ENCODE measurements around the gene DMPK.

Gene DMPK

DNA sequence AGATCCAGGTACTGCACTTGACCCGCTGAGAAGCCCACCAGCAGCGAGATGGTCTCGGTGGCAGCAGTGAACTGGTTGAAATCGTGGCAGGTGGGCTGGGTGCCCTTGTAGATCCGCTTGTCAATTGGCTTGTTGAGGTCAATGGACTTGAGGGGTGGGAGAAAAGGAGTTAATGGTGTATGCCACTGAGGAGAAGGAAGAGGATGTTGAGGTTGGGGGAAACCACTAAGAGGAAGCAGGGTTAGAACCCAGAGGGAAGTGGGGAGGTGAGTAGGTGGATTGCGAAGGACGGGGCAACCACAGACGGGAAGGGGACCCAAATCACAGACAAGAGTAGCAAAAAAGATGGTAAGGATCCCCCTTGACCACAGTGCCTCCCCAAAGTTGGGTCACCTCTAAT, 8.7 kb upstream of the DMPK start:
- H3K79me1 ChIP-seq (ENCODE audit: low read length), result peaks cover 7% of the 10 kb centered on the region
- no peak overlapping the region for H3K4ac ChIP-seq (ENCODE audit: low read depth, low read length)
- no peak overlapping the region for H2AFZ ChIP-seq (ENCODE audit: insufficient read depth, low read length, poor library complexity)
- no peak overlapping the region for H2BK5ac ChIP-seq (ENCODE audit: low read depth, low read length, poor library complexity)
- H3K27ac ChIP-seq (ENCODE audit: low read depth, low read length), result no peak overlapping the region
- no CpG with 5 or more reads among the region's 8 CpGs for WGBS (ENCODE audit: extremely low coverage, insufficient coverage, insufficient read length)
- no peak overlapping the region for H3K14ac ChIP-seq (ENCODE audit: low read length)
- H3K4me3 ChIP-seq (ENCODE audit: low read depth, low read length), result no peak overlapping the region
- H3K36me3 ChIP-seq (ENCODE audit: control insufficient read depth in 1 of 2, insufficient read depth in 2 of 2, low read length in 2 of 2), result peaks cover 35 to 39% of the 10 kb centered on the region in 2 experiments
- no peak overlapping the region for H3K9ac ChIP-seq (ENCODE audit: low read length)
- no peaks in the 10 kb centered on the region for H3K9me3 ChIP-seq (ENCODE audit: insufficient read depth, low read depth, low read length)
- no peak overlapping the region for H2BK12ac ChIP-seq (ENCODE audit: low read length)
- H3K23ac ChIP-seq (ENCODE audit: low read length), result peak overlapping the region; percentile 38
- H2AK5ac ChIP-seq (ENCODE audit: low read length), result no peak overlapping the region
- peaks cover 9% of the 10 kb centered on the region for H3K79me2 ChIP-seq (ENCODE audit: control insufficient read depth, insufficient read depth, low read length, poor library complexity)
- H3K4me1 ChIP-seq (ENCODE audit: control insufficient read depth in 1 of 2, insufficient read depth in 2 of 2, low read length in 2 of 2), result peaks cover 3 to 11% of the 10 kb centered on the region in 2 experiments
- no peak overlapping the region for H4K8ac ChIP-seq (ENCODE audit: low read depth, low read length)
- peak overlapping the region; percentile 55 for H3K18ac ChIP-seq (ENCODE audit: low read length)
- no peak for DNase-seq
- H4K91ac ChIP-seq (ENCODE audit: low read depth, low read length), result no peak overlapping the region
- no peak overlapping the region for H2BK120ac ChIP-seq (ENCODE audit: insufficient read depth, low read length, poor library complexity)
- peak overlapping the region; percentile 99 for H3K4me2 ChIP-seq (ENCODE audit: low read length)
- H4K12ac ChIP-seq (ENCODE audit: low read depth, low read length), result no peak overlapping the region
- H3K27me3 ChIP-seq (ENCODE audit: insufficient read depth, low read length), result no peaks in the 10 kb centered on the region

DNA sequence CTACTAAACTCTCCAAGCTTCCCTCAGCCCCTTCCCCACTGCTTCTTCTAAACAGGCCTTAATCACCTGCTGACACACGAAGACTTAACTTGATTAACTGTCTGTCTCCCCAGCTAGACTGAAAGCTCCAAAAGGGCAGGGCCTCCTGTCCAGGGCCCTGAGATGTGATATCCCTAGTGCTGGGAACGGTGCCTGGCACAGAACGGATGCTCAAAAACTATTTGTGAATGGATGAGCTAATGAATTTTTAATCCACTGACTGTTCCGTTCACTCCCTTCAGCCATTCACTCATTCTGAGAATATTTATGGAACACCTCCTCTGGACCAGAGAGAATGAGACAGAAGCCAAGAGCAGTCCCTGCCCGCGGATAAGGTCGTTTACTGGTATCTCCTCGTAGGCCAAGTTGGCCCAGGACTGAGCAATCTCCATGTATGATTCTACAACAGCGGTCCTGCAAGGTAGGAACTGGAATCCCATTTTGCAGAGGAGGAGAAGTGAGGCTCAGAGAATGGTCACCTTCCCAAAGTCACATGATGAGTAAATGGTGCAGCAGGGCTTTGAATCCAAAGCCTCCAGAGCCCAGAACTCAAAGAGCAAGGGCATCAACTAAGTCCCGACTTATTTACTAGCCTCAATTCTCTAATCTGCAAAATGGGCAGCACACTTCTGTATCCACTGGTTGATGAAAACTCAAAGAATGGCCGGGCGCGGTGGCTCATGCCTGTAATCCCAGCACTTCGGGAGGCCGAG, 6.9 kb upstream of the DMPK start:
- Histone ChIP-seq H3K23ac (ENCODE audit: low read length) (peak overlapping the region; percentile 16), H3K18ac (ENCODE audit: low read length) (no peak overlapping the region), H3K4ac (ENCODE audit: low read depth, low read length) (no peak overlapping the region), H3K4me1 (ENCODE audit: control insufficient read depth in 1 of 2, insufficient read depth in 2 of 2, low read length in 2 of 2) (peaks cover 3 to 12% of the 10 kb centered on the region in 2 experiments), H3K14ac (ENCODE audit: low read length) (no peak overlapping the region), H3K79me2 (ENCODE audit: control insufficient read depth, insufficient read depth, low read length, poor library complexity) (peaks cover 9% of the 10 kb centered on the region), H3K4me2 (ENCODE audit: low read length) (no peak overlapping the region), H4K12ac (ENCODE audit: low read depth, low read length) (no peak overlapping the region), H2BK5ac (ENCODE audit: low read depth, low read length, poor library complexity) (no peak overlapping the region), H2BK120ac (ENCODE audit: insufficient read depth, low read length, poor library complexity) (no peak overlapping the region), H2BK12ac (ENCODE audit: low read length) (no peak overlapping the region), H3K9me3 (ENCODE audit: insufficient read depth, low read depth, low read length) (no peaks in the 10 kb centered on the region), H3K36me3 (ENCODE audit: control insufficient read depth in 1 of 2, insufficient read depth in 2 of 2, low read length in 2 of 2) (peaks cover 48 to 54% of the 10 kb centered on the region in 2 experiments), H4K8ac (ENCODE audit: low read depth, low read length) (no peak overlapping the region), H3K79me1 (ENCODE audit: low read length) (peaks cover 7% of the 10 kb centered on the region), H2AFZ (ENCODE audit: insufficient read depth, low read length, poor library complexity) (no peak overlapping the region), H2AK5ac (ENCODE audit: low read length) (no peak overlapping the region), H3K4me3 (ENCODE audit: low read depth, low read length) (no peak overlapping the region), H3K9ac (ENCODE audit: low read length) (no peak overlapping the region), H4K91ac (ENCODE audit: low read depth, low read length) (no peak overlapping the region), H3K27me3 (ENCODE audit: insufficient read depth, low read length) (no peaks in the 10 kb centered on the region), H3K27ac (ENCODE audit: low read depth, low read length) (no peak overlapping the region)
- DNase-seq, result no peak
- WGBS (ENCODE audit: extremely low coverage, insufficient coverage, insufficient read length), result no CpG with 5 or more reads among the region's 15 CpGs

DNA sequence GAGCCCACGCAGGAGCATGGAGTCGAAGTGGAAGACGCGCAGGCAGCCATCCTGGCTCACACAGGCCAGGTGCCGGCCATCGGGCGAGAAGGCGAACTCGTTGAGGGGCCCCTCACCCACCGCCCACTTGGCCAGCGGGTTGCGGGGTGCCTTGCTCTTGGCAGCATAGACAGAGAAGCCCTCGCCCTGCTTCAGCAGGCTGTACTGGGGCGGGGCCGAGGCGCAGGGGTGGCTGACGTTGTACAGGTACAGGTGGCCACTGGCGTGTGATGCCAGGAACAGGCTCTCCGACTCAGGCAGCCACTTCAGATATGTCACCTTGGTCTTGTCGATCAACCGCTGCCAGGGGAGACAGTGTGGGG, 4.2 kb upstream of the DMPK start:
- Histone ChIP-seq H2BK120ac (ENCODE audit: insufficient read depth, low read length, poor library complexity) (no peak overlapping the region), H4K12ac (ENCODE audit: low read depth, low read length) (no peak overlapping the region), H3K27ac (ENCODE audit: low read depth, low read length) (no peak overlapping the region), H3K9ac (ENCODE audit: low read length) (no peak overlapping the region), H3K27me3 (ENCODE audit: insufficient read depth, low read length) (no peaks in the 10 kb centered on the region), H2BK12ac (ENCODE audit: low read length) (no peak overlapping the region), H3K4me3 (ENCODE audit: low read depth, low read length) (no peak overlapping the region), H3K18ac (ENCODE audit: low read length) (no peak overlapping the region), H3K4me2 (ENCODE audit: low read length) (no peak overlapping the region), H4K8ac (ENCODE audit: low read depth, low read length) (no peak overlapping the region), H2AFZ (ENCODE audit: insufficient read depth, low read length, poor library complexity) (no peak overlapping the region), H3K23ac (ENCODE audit: low read length) (no peak overlapping the region), H3K14ac (ENCODE audit: low read length) (no peak overlapping the region), H3K79me2 (ENCODE audit: control insufficient read depth, insufficient read depth, low read length, poor library complexity) (no peaks in the 10 kb centered on the region), H3K4ac (ENCODE audit: low read depth, low read length) (no peak overlapping the region), H2BK5ac (ENCODE audit: low read depth, low read length, poor library complexity) (no peak overlapping the region), H3K79me1 (ENCODE audit: low read length) (peaks cover 8% of the 10 kb centered on the region), H3K9me3 (ENCODE audit: insufficient read depth, low read depth, low read length) (no peaks in the 10 kb centered on the region), H2AK5ac (ENCODE audit: low read length) (no peak overlapping the region), H3K4me1 (ENCODE audit: control insufficient read depth in 1 of 2, insufficient read depth in 2 of 2, low read length in 2 of 2) (peaks cover 20 to 27% of the 10 kb centered on the region in 2 experiments), H3K36me3 (ENCODE audit: control insufficient read depth in 1 of 2, insufficient read depth in 2 of 2, low read length in 2 of 2) (peaks cover 54% of the 10 kb centered on the region in 2 experiments), H4K91ac (ENCODE audit: low read depth, low read length) (no peak overlapping the region)
- WGBS (ENCODE audit: extremely low coverage, insufficient coverage, insufficient read length), result no CpG with 5 or more reads among the region's 21 CpGs
- DNase-seq, result no peak

DNA sequence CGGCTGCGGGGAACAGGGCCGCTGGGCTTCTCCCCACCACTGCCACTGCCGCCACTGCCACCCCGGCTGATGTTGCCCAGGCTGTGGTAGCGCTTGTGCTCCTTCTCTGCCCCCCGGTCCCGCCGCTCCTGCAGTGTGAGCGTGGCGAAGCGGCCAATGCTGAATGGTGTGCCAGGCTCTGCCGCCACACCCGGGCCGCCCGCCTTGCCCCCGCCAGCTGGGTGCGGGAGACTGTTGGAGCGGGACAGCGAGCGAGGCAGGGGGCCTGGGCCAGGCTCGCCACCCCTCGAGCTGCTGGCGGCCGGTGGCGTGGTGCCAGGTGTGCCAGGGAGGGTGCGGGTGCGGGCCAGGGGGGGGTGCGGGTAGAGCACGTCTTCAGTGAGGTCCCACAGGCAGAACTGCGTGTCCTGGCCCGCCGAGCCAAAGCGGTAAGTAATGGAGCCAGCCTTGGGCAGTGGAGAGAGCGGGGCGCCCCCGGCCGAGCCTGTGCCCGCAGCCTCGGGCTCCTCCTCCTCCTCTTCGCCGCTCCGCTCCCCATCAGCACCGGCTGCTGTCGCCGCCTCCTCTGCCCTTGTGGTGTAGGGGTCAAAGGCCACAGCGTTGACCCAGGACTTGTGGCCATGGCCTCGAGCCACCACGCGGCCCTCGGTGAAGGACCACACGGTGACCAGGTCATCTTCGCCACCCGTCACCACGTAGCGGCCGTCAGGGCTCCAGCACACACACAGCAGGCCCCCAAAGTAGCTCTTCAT, 3.7 kb upstream of the DMPK start:
- H3K23ac ChIP-seq (ENCODE audit: low read length), result no peak overlapping the region
- H3K79me2 ChIP-seq (ENCODE audit: control insufficient read depth, insufficient read depth, low read length, poor library complexity), result no peaks in the 10 kb centered on the region
- DNase-seq, result no peak
- H3K9ac ChIP-seq (ENCODE audit: low read length), result no peak overlapping the region
- no CpG with 5 or more reads among the region's 57 CpGs for WGBS (ENCODE audit: extremely low coverage, insufficient coverage, insufficient read length)
- no peak overlapping the region for H3K4ac ChIP-seq (ENCODE audit: low read depth, low read length)
- H3K18ac ChIP-seq (ENCODE audit: low read length), result no peak overlapping the region
- peaks cover 53% of the 10 kb centered on the region in 2 experiments for H3K36me3 ChIP-seq (ENCODE audit: control insufficient read depth in 1 of 2, insufficient read depth in 2 of 2, low read length in 2 of 2)
- no peak overlapping the region for H2AFZ ChIP-seq (ENCODE audit: insufficient read depth, low read length, poor library complexity)
- no peak overlapping the region for H2BK12ac ChIP-seq (ENCODE audit: low read length)
- H3K14ac ChIP-seq (ENCODE audit: low read length), result no peak overlapping the region
- no peak overlapping the region for H3K4me3 ChIP-seq (ENCODE audit: low read depth, low read length)
- H2BK5ac ChIP-seq (ENCODE audit: low read depth, low read length, poor library complexity), result no peak overlapping the region
- no peak overlapping the region for H2AK5ac ChIP-seq (ENCODE audit: low read length)
- H3K4me2 ChIP-seq (ENCODE audit: low read length), result no peak overlapping the region
- H4K91ac ChIP-seq (ENCODE audit: low read depth, low read length), result no peak overlapping the region
- peaks cover 21 to 24% of the 10 kb centered on the region in 2 experiments for H3K4me1 ChIP-seq (ENCODE audit: control insufficient read depth in 1 of 2, insufficient read depth in 2 of 2, low read length in 2 of 2)
- no peak overlapping the region for H3K27ac ChIP-seq (ENCODE audit: low read depth, low read length)
- H3K9me3 ChIP-seq (ENCODE audit: insufficient read depth, low read depth, low read length), result no peaks in the 10 kb centered on the region
- H4K8ac ChIP-seq (ENCODE audit: low read depth, low read length), result no peak overlapping the region
- H3K27me3 ChIP-seq (ENCODE audit: insufficient read depth, low read length), result no peaks in the 10 kb centered on the region
- peaks cover 8% of the 10 kb centered on the region for H3K79me1 ChIP-seq (ENCODE audit: low read length)
- H4K12ac ChIP-seq (ENCODE audit: low read depth, low read length), result no peak overlapping the region
- H2BK120ac ChIP-seq (ENCODE audit: insufficient read depth, low read length, poor library complexity), result no peak overlapping the region
